Astrocyte of the cerebellum (primary cell): ENCODE results near the gene XYLB.

ENCODE experiments used
- DNase-seq: peaks from one replicate; pipeline ENCODE4 v3.0.0-alpha.2; 2011; ENCODE audit warnings: low read depth
- H3K4me3 ChIP-seq: 2 replicates; pipeline ENCODE4 v1.5.1; 2011; ENCODE audit warnings: mild to moderate bottlenecking, low read depth, low read length, moderate library complexity
- CTCF ChIP-seq: IDR thresholded peaks from 2 replicates; pipeline ENCODE4 v1.5.1; 2012; ENCODE audit warnings: low read length, low read depth, moderate library complexity, mild to moderate bottlenecking; ENCODE audit errors: missing control alignments
- in situ Hi-C: cut with HindIII; loops from 2 replicates; pipeline ENCODE4 v1.10.0; 2017; ENCODE audit warnings: low sequenced_read_pairs

XYLB gene

GRCh38 chr3:38335263-38335662 is 11.3 kb upstream of the XYLB start:
- DNase-seq, result no peak
- TF ChIP-seq CTCF, result no peak
- in situ Hi-C loops, result no loop called here
- no peak overlapping the region for H3K4me3 ChIP-seq

DNA sequence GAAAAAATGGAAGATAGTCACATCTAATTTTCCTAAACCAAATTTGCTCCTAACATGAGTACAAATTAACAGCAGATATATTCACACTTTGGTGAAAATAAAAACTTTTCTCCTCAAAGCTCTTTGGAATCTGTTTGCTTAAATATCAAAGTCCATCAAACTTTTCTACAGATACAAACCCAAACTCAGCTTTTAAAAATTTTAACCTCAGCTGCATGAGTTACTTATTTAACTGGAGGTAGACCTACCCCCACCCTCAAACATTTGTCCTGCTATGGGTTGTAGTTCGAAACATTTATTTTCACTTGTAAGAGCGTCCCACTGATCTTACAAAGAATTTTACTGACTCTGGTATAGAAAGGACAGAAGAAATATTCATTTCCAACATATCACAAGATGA is 8.9 kb upstream of the XYLB start:
- no peak for DNase-seq
- no peak for TF ChIP-seq CTCF
- in situ Hi-C loops, result no loop called here
- no peak overlapping the region for H3K4me3 ChIP-seq

- no peak for TF ChIP-seq CTCF
- H3K4me3 ChIP-seq, result no peak overlapping the region
- DNase-seq, result no peak
- in situ Hi-C loops, result no loop called here
Observed at GRCh38 chr3:38343797-38344594, 2.6 kb upstream of the XYLB start.

GRCh38 chr3:38345879-38346586 is 552 bp upstream of the XYLB start:
- no peak for DNase-seq
- in situ Hi-C loops, result no loop called here
- peak overlapping the region; percentile 66 for H3K4me3 ChIP-seq
- TF ChIP-seq CTCF, result no peak

DNA sequence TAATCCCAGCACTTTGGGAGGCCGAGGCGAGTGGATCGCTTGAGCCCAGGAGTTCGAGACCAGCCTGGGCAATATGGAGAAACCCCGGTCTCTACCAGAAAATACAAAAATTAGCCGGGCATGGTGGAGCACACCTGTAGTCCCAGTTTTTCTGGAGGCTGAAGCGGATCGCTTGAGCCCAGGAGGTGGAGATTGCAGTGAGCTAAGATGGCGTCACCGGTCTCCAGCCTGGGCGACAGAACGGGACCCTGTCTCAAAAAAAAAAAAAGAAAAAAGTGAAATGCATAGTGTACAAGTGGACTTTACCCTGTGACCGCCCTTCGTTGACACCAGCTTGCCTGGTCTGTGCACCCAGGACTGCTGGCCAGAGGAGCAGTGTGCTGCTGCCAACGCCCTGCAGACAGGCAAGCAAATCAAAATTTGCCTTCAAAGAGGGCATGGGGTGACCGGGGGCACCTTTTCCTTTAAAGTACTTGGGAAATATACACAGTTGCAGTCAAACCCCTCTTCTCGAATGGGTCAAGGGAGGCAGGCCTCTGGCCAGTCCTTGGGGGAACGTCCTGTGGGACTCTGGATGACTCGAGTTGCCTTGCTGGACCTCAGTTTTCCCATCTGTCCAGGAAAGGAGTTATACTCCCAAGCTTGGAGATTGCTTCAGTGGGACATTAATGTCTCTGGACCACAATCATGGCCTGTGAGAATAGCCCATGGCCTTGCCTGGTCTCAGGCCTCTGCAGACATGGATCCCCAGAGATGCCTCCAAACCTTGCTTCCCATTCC is 1.0 kb downstream of the XYLB start:
- TF ChIP-seq CTCF, result no peak
- peak overlapping the region; percentile 66 for H3K4me3 ChIP-seq
- in situ Hi-C loops, result no loop called here
- no peak for DNase-seq

DNA sequence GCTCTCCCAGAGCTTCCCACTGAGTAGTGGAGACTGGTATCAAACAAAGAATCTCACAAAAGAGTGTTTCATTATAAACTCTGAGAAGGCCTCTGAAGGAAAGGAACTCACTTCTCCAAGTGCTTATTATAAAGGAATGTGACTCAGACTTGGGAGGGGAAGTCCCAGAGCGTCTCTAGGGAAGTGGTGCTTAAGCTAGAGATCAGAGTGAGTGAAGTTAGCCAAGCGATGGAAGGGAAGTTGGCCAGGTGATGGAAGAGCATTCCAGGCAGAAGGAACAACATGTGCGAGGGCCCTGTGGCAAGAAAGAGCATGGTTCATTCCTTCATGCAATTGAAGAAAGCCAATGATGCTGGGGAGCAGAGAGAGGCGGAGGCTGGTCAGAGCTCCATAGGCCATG is 2.3 kb downstream of the XYLB start:
- in situ Hi-C loops, result no loop called here
- H3K4me3 ChIP-seq, result no peak overlapping the region
- no peak for TF ChIP-seq CTCF
- DNase-seq, result no peak
